Activated CD4-positive, alpha-beta memory T cell treated with anti-CD3 and anti-CD28 coated beads for 36 hours (primary cell): ENCODE data around the gene WRNIP1. TPM values are rescaled to one million over a fixed set of nuclear protein-coding genes. Genes with fewer than 3 reads are reported as not detected.

Experiments used
- CTCF ChIA-PET: fragments of 350-600 bp; sonication (Branson Sonifier 250); formaldehyde crosslinking; loops from one replicate; lab custom pipeline; 2021; ENCODE audit warnings: antibody characterized with exemption, inconsistent platforms; lab: Charles Lee
- POLR2A ChIA-PET: fragments of 350-600 bp; sonication (Branson Sonifier 250); formaldehyde crosslinking; loops from one replicate; lab custom pipeline; 2021; ENCODE audit warnings: antibody characterized with exemption; lab: Charles Lee
- DNase-seq: peaks from one replicate; pipeline ENCODE4 v3.0.0-alpha.2; 2020
- H3K27ac Mint-ChIP-seq: one replicate; pipeline ENCODE4 v1.8.0; 2021; ENCODE audit warnings: mixed read lengths
- H3K27me3 Mint-ChIP-seq: one replicate; pipeline ENCODE4 v1.8.0; 2021; ENCODE audit warnings: mixed read lengths
- H3K36me3 Mint-ChIP-seq: one replicate; pipeline ENCODE4 v1.8.0; 2021; ENCODE audit warnings: mixed read lengths
- H3K4me1 Mint-ChIP-seq: one replicate; pipeline ENCODE4 v1.8.0; 2021; ENCODE audit warnings: low read depth, mixed read lengths
- H3K4me3 Mint-ChIP-seq: one replicate; pipeline ENCODE4 v1.8.0; 2021; ENCODE audit warnings: mild to moderate bottlenecking, mixed read lengths
- H3K9me3 Mint-ChIP-seq: one replicate; pipeline ENCODE4 v1.8.0; 2021; ENCODE audit warnings: mixed read lengths
- intact Hi-C: fragments of 100-400 bp; cut with micrococcal nuclease; formaldehyde crosslinking; loops from one replicate; pipeline ENCODE4 v1.15.1; 2023
- total RNA-seq, 2 experiments: library from RNA; stranded (reverse); gene quantifications; one replicate each; pipeline ENCODE4 v1.2.3, GENCODE V29; 2021

The WRNIP1 gene
- 10 to 100 TPM; 32.7 to 32.8 TPM for total RNA-seq

GRCh38 chr6:2765166-2765895, at the start of gene WRNIP1:
Gene WRNIP1 (plus strand): TSS chr6:2765393. CDS start chr6:2765623, 230 bp downstream.
- ChIA-PET CTCF (interaction anchor here (0.6 to 5.1 kb wide), 15 partner anchors 10 to 971 kb away, joined by 3 to 36 read pairs (median 4); partner anchors contain the start of genes MYLK4 and SERPINB1), POLR2A (interaction anchor here (0.7 to 3.5 kb wide), 7 partner anchors 9 to 260 kb away, joined by 3 to 13 read pairs (median 4); partner anchors contain the start of gene SERPINB1)
- H3K9me3 Mint-ChIP-seq: no peaks in the 10 kb centered on the region
- H3K27me3 Mint-ChIP-seq: no peaks in the 10 kb centered on the region
- peak within 1 kb of the TSS; percentile 97 for H3K27ac Mint-ChIP-seq
- DNase-seq: peak; percentile 98
- H3K4me3 Mint-ChIP-seq: peak within 1 kb of the TSS; percentile 92
- intact Hi-C loops: loop anchor here (1.0 to 10.0 kb wide), 6 partner anchors 75 to 1369 kb away; partner anchors contain the start of genes ECI2, RIPK1, SERPINB1 and SERPINB9
- H3K4me1 Mint-ChIP-seq: peaks cover 45% of the 10 kb centered on the region
- H3K36me3 Mint-ChIP-seq: peaks cover 12% of the 10 kb centered on the region

- POLR2A ChIA-PET: no interaction called here
Measured at GRCh38 chr6:2715737-2716136, 49.5 kb upstream of the WRNIP1 start.

GRCh38 chr6:2716936-2717700, 48.1 kb upstream of the WRNIP1 start:
- no peak overlapping the region for H3K27ac Mint-ChIP-seq
- no peaks in the 10 kb centered on the region for H3K36me3 Mint-ChIP-seq
- H3K4me1 Mint-ChIP-seq: no peaks in the 10 kb centered on the region
- intact Hi-C loops: no loop called here
- peaks cover 3% of the 10 kb centered on the region for H3K27me3 Mint-ChIP-seq
- no peak for DNase-seq
- peaks cover 9% of the 10 kb centered on the region for H3K9me3 Mint-ChIP-seq
- H3K4me3 Mint-ChIP-seq: no peak overlapping the region
- POLR2A ChIA-PET: no interaction called here
- CTCF ChIA-PET: interaction anchor here (1.6 to 2.2 kb wide), 2 partner anchors 21 to 33 kb away, joined by 6 to 7 read pairs; no protein-coding TSS in a partner anchor

More at GRCh38 chr6:2715737-2716136, 49.5 kb upstream of the WRNIP1 start:
- Mint-ChIP-seq H3K4me1 (no peaks in the 10 kb centered on the region), H3K9me3 (peaks cover 6% of the 10 kb centered on the region), H3K4me3 (no peak overlapping the region), H3K27me3 (peaks cover 9% of the 10 kb centered on the region), H3K27ac (no peak overlapping the region), H3K36me3 (peaks cover 1% of the 10 kb centered on the region)
- intact Hi-C loops: no loop called here
- CTCF ChIA-PET: interaction anchor here (2.2 kb wide), 1 partner anchor 34 kb away, joined by 7 read pairs; no protein-coding TSS in a partner anchor
- DNase-seq: no peak

- H3K27ac Mint-ChIP-seq: no peak overlapping the region
- H3K4me1 Mint-ChIP-seq: no peaks in the 10 kb centered on the region
- H3K4me3 Mint-ChIP-seq: no peak overlapping the region
- peaks cover 1% of the 10 kb centered on the region for H3K36me3 Mint-ChIP-seq
- no peaks in the 10 kb centered on the region for H3K27me3 Mint-ChIP-seq
- no peak for DNase-seq
- intact Hi-C loops: no loop called here
- ChIA-PET POLR2A (no interaction called here), CTCF (interaction anchor here (0.6 kb wide), 2 partner anchors 25 to 1124 kb away, joined by 3 read pairs; no protein-coding TSS in a partner anchor)
- peaks cover 13% of the 10 kb centered on the region for H3K9me3 Mint-ChIP-seq
Measured at GRCh38 chr6:2718334-2719092, 46.7 kb upstream of the WRNIP1 start.

- ChIA-PET CTCF (interaction anchor here (0.6 kb wide), 1 partner anchor 1124 kb away, joined by 3 read pairs; no protein-coding TSS in a partner anchor), POLR2A (no interaction called here)
- H3K9me3 Mint-ChIP-seq: peaks cover 13% of the 10 kb centered on the region
- DNase-seq: no peak
- intact Hi-C loops: no loop called here
- no peaks in the 10 kb centered on the region for H3K4me1 Mint-ChIP-seq
- no peaks in the 10 kb centered on the region for H3K27me3 Mint-ChIP-seq
- no peak overlapping the region for H3K4me3 Mint-ChIP-seq
- H3K36me3 Mint-ChIP-seq: peaks cover 1% of the 10 kb centered on the region
- no peak overlapping the region for H3K27ac Mint-ChIP-seq
Measured at GRCh38 chr6:2719093-2719455, 46.1 kb upstream of the WRNIP1 start.

GRCh38 chr6:2721219-2721618, 44.0 kb upstream of the WRNIP1 start:
- peaks cover 13% of the 10 kb centered on the region for H3K9me3 Mint-ChIP-seq
- ChIA-PET CTCF (no interaction called here), POLR2A (no interaction called here)
- no peak for DNase-seq
- no peaks in the 10 kb centered on the region for H3K4me1 Mint-ChIP-seq
- H3K4me3 Mint-ChIP-seq: no peak overlapping the region
- intact Hi-C loops: no loop called here
- H3K36me3 Mint-ChIP-seq: peaks cover 1% of the 10 kb centered on the region
- no peak overlapping the region for H3K27ac Mint-ChIP-seq
- no peaks in the 10 kb centered on the region for H3K27me3 Mint-ChIP-seq

GRCh38 chr6:2725364-2725988, 39.7 kb upstream of the WRNIP1 start:
- ChIA-PET CTCF (interaction anchor here (0.9 kb wide), 1 partner anchor 13 kb away, joined by 3 read pairs; no protein-coding TSS in a partner anchor), POLR2A (no interaction called here)
- Mint-ChIP-seq H3K36me3 (peaks cover 1% of the 10 kb centered on the region), H3K4me3 (no peak overlapping the region), H3K9me3 (peaks cover 13% of the 10 kb centered on the region), H3K27ac (no peak overlapping the region), H3K4me1 (no peaks in the 10 kb centered on the region), H3K27me3 (peaks cover 4% of the 10 kb centered on the region)
- intact Hi-C loops: no loop called here
- no peak for DNase-seq

GRCh38 chr6:2725999-2726567, 39.1 kb upstream of the WRNIP1 start:
- Mint-ChIP-seq H3K4me3 (no peak overlapping the region), H3K27me3 (peaks cover 4% of the 10 kb centered on the region), H3K9me3 (peaks cover 13% of the 10 kb centered on the region), H3K36me3 (peaks cover 1% of the 10 kb centered on the region), H3K27ac (no peak overlapping the region), H3K4me1 (no peaks in the 10 kb centered on the region)
- POLR2A ChIA-PET: no interaction called here
- no peak for DNase-seq
- CTCF ChIA-PET: interaction anchor here (0.9 kb wide), 1 partner anchor 12 kb away, joined by 3 read pairs; no protein-coding TSS in a partner anchor
- intact Hi-C loops: no loop called here

GRCh38 chr6:2729921-2730320, 35.3 kb upstream of the WRNIP1 start:
- POLR2A ChIA-PET: no interaction called here
- peaks cover 4% of the 10 kb centered on the region for H3K27me3 Mint-ChIP-seq
- no peaks in the 10 kb centered on the region for H3K36me3 Mint-ChIP-seq
- intact Hi-C loops: no loop called here
- CTCF ChIA-PET: no interaction called here
- H3K4me3 Mint-ChIP-seq: no peak overlapping the region
- peaks cover 5% of the 10 kb centered on the region for H3K4me1 Mint-ChIP-seq
- H3K27ac Mint-ChIP-seq: no peak overlapping the region
- H3K9me3 Mint-ChIP-seq: no peaks in the 10 kb centered on the region
- no peak for DNase-seq

GRCh38 chr6:2730353-2731107, 34.7 kb upstream of the WRNIP1 start:
- ChIA-PET CTCF (no interaction called here), POLR2A (no interaction called here)
- Mint-ChIP-seq H3K4me1 (peaks cover 5% of the 10 kb centered on the region), H3K36me3 (no peaks in the 10 kb centered on the region), H3K9me3 (no peaks in the 10 kb centered on the region), H3K4me3 (no peak overlapping the region), H3K27ac (no peak overlapping the region), H3K27me3 (peaks cover 4% of the 10 kb centered on the region)
- intact Hi-C loops: no loop called here
- DNase-seq: no peak
